ENCODE data around the gene TMEM245.

The TMEM245 gene

GRCh38 chr9:109052416-109052815, 67.3 kb downstream of the TMEM245 start:
- DNase-seq, result no peak

DNA sequence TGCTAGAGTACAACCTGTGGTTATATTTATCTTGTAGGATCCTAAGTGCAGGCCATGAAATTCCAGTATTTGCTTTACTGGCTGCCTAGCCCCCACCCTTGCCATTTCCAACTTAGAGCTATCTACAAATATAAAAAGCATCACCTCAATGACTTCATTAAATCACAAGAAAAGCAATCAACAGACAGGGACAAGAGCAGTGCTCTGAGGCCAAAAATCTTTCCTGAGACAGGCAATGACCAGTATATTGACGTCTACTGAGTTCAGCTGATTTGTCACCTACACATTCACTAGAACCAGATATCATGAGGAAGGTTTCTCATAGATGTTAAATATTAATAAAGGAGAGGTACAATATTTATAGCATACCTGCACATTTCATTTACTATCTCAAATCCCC, 68.0 kb downstream of the TMEM245 start:
- no peak for DNase-seq

GRCh38 chr9:109050444-109050843, 69.3 kb downstream of the TMEM245 start:
- DNase-seq, result no peak

DNA sequence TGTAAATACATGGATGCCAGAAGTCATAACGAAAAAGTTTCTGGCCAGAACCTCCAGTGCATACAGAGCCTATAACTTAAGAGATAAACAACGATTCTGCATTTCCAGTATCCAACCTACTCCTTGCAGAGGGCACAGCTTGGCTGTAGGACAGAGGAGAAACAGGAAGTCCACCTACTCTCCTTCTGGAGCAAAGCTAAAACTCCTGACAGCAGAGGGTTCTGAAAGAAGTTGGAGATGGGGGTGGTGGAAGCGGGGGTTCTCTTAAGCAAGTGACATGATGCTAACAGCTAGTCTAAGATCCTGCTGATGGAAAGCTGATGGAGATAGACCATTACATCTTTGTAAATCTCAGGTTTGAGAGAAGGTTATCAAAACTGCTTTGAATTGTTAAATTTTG, 70.9 kb downstream of the TMEM245 start:
- no peak for DNase-seq

- DNase-seq, result no peak
Measured at GRCh38 chr9:109047259-109047658, 72.5 kb downstream of the TMEM245 start.

DNA sequence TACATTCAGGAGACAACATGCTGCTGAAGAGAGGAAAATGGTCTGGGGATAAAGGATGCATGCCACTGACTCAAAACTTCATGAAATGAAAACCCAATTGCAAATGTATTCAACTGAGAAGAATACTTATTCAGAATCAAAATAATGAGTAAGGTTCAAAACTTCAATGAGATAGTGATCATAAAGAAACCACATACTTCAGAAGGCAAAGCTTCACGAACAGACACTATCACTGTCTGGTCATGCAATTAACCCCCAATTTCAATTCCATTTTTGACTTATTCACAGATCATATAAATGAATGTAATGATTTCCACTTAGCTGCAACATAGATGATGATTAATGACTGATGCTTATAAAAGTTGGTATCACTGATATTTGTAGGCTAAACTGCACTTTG, 73.4 kb downstream of the TMEM245 start:
- DNase-seq, result no peak

DNA sequence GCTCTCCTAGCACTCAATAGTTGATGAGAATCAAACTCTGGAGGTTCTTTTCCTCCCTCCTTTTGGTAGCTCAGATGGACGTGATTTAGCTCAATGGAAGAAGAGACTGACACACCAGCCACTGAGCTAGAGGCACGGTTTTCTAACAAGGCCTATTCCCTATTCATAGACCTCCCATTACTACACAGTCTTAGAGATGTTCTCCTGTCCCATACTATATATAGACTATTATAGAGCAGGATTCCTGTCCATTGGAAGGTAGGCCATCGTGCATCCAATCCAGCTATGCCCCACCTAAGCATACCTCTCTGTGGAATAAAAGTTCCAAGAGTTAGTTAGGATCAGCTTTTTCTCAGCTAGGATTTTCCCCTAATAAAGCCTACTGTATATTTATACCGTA, 76.2 kb downstream of the TMEM245 start:
- no peak for DNase-seq

GRCh38 chr9:109040571-109040970, 79.2 kb downstream of the TMEM245 start:
- DNase-seq, result no peak

GRCh38 chr9:109039539-109039938, 80.2 kb downstream of the TMEM245 start:
- DNase-seq, result no peak

GRCh38 chr9:109037946-109038715, 81.6 kb downstream of the TMEM245 start:
- no peak for DNase-seq

- no peak for DNase-seq
Measured at GRCh38 chr9:109036744-109037680, 82.7 kb downstream of the TMEM245 start.

GRCh38 chr9:109035684-109036423, 83.9 kb downstream of the TMEM245 start:
- no peak for DNase-seq

DNA sequence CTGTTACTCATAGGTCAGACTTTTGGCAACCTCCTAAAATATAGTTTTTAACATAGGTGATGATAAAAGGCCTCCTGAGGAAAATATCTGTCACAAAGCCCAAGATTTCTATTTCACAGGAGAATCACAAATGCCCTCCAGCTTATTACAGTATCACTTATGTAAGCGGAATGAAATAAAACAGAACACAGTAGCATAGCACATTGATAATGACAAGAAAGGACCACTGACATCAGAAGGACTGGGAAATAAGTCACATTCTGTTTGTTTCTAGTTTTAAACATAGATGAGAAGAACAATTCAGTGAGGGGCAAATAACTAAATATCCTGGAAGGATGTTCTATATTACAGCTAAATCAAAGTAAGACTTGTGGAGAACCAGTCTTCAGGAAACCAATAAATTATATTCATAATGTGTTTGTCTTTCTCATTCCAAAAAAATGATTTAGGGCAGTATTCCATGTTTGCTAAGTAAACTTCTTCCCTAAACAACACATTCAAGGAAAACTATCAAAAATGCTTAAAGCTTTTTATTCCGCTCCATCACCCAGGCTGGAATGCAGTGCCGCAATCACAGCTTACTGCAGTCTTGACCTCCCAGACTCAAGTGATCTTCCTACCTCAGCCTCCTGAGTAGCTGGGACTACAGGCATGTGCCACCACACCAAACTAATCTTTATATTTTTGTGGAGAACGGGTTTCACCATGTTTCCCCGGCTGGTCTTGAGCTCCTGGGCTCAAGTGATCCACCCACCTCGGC, 85.6 kb downstream of the TMEM245 start:
- DNase-seq, result no peak

GRCh38 chr9:109031241-109031640, 88.5 kb downstream of the TMEM245 start:
- DNase-seq, result no peak

DNA sequence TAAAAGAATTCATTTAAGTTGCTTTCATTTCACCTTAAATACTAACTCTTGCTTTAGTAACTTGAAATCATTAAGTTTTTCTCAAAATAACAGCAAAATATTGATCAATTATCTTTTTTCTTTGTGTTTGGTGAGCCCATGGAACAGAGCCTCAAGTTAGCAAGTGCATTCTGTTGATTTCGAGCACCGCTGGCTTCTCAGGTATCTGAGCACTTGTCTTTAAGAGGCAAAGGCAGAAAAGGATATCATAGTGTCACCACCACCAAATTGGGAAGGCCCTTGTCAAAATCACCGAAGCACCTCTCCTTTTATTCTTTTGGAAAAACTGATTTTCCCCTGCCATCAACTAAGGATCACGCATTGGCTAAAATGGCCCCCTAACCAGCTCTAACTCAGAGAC, 89.3 kb downstream of the TMEM245 start:
- DNase-seq, result no peak

- no peak for DNase-seq
Measured at GRCh38 chr9:109028457-109028856, 91.3 kb downstream of the TMEM245 start.

GRCh38 chr9:109027176-109027575, 92.6 kb downstream of the TMEM245 start:
- no peak for DNase-seq

- DNase-seq, result no peak
Measured at GRCh38 chr9:109026306-109026705, 93.4 kb downstream of the TMEM245 start.

DNA sequence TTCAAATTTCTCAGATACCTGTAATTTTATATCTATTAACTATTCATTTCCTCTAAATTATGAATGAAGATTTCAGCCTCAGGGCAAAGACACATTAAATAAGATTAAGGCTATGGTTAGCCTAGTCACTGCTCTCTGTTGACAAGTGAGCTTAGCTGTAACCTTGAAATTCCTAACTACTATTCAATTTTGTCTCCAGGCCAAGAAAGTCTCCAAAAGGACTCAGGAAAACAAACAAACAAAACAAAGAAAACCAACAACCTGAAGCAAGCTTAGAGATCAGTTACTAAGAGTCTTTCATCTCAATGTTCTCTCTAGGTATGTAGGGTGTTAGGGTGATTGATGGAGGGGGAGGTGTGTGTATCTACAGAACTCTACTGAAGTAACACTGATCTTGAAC, 96.9 kb downstream of the TMEM245 start:
- no peak for DNase-seq

DNA sequence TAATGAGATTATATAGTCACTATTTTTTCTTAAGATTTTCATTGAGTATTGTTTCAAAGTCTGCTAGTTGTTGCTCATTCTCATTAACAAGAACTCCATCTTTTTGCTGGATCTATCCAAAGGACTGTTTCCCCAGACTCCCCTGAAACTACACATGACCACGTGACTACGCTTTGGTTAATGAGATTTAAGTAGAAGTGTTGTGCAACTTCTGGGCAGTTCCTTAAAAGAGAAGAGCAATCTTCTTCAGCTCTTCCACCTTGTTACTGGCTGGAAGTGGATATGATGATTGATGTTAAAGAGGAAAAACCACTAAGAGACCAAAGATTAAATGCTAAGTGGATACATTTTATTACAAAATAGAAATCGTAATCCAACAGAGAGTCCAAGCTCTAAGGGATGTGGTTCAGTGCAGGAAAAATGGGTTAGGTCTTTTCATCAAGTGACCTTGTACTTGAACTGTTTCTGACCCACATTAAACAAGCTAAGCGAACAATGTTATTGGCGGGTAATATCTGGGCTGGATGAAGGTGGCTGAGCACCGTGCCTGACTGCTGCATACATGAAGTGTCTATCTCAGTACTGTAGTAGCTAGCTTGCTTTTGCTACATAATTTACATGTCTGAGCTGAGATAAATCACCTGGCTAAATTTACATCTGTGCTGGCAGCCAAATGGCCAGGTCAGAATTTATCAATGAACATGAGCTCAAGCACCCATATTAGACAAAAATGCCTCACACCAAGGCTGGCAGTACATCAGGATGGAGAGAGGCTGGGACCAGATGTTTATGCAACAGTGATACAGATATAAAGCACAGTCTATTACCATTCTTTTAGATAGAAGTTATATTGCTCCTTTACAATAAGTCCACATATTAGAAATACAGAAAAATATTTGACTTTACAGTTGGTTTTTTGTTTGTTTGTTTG, 98.9 kb downstream of the TMEM245 start:
- DNase-seq, result no peak

GRCh38 chr9:109020113-109020512, 99.6 kb downstream of the TMEM245 start:
- DNase-seq, result no peak
